ENCODE results near the gene FLNC. TPM values are rescaled to one million over a fixed set of nuclear protein-coding genes. Genes with fewer than 3 reads are reported as not detected.

The FLNC gene
- polyA plus RNA-seq, 1 donor from 2014 or later = 0.36 TPM

DNA sequence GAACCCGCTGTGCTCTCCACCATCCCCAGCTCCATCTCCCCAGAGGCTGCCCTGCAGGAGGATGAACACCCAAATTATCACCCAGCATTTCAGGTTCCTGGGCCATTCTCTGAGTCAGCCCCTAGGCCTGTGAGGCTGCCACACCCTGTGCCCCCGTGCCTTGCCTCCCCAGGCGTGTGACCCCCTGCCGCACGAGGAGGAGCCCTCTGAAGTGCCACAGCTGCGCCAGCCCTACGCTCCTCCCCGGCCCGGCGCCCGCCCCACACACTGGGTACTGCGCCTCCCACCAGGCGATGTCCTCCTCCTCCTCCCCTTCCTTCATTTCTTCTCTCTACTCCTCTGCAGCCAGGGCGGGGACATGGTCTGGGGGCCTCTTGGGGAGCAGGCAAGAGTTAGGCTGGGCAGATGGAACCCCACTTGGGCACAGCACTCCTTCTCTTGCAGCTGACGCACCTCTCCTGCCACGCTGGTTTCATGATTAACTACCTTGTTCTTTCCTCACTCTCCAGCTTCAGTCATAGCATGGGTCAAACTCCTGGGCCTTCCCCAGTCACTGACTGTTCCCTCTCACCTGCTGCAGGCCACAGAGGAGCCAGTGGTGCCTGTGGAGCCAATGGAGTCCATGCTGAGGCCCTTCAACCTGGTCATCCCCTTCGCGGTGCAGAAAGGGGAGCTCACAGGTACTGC is 19.7 kb downstream of the FLNC start:
- Histone ChIP-seq H3K9me3 (ENCODE audit: low read length) (no peaks in the 10 kb centered on the region), H3K4me3 (ENCODE audit: low read length) (no peak overlapping the region), H3K9ac (ENCODE audit: low read length) (no peak overlapping the region), H3F3A (ENCODE audit: insufficient read depth, low read length, poor library complexity, severe bottlenecking) (no peaks in the 10 kb centered on the region), H3K9me2 (ENCODE audit: insufficient read depth, low read length) (no peaks in the 10 kb centered on the region), H3K27me3 (ENCODE audit: insufficient read depth, low read depth, low read length) (no peaks in the 10 kb centered on the region), H3K4me2 (ENCODE audit: low read length) (no peak overlapping the region), H3K79me2 (replicated peaks; ENCODE audit: insufficient read depth, low read length) (no peaks in the 10 kb centered on the region), H2AFZ (ENCODE audit: low read depth, low read length) (no peak overlapping the region), H4K20me1 (ENCODE audit: insufficient read depth) (no peaks in the 10 kb centered on the region), H3K36me3 (ENCODE audit: insufficient read depth, low read length) (no peaks in the 10 kb centered on the region), H3K27ac (ENCODE audit: low read length) (no peak overlapping the region)
- TF ChIP-seq POLR2AphosphoS5 (IDR thresholded peaks at IDR 0.05) = no peak
- no peak for TF ChIP-seq TAF1 (IDR thresholded peaks at IDR 0.05; ENCODE audit: low read depth)
- TF ChIP-seq RAD21 (conservative IDR thresholded peaks at IDR 0.05) = no peak
- no peak for TF ChIP-seq EZH2 (IDR thresholded peaks at IDR 0.05; ENCODE audit: borderline replicate concordance, insufficient read depth, low read length, poor library complexity, severe bottlenecking)
- no peak for TF ChIP-seq EP300 (conservative IDR thresholded peaks at IDR 0.05; ENCODE audit: poor library complexity, severe bottlenecking)
- no peak for TF ChIP-seq SMC3 (conservative IDR thresholded peaks at IDR 0.05; ENCODE audit: poor library complexity)
- TF ChIP-seq MXI1 (conservative IDR thresholded peaks at IDR 0.05; ENCODE audit: poor library complexity, severe bottlenecking) = no peak
- TF ChIP-seq, protein P1, sequence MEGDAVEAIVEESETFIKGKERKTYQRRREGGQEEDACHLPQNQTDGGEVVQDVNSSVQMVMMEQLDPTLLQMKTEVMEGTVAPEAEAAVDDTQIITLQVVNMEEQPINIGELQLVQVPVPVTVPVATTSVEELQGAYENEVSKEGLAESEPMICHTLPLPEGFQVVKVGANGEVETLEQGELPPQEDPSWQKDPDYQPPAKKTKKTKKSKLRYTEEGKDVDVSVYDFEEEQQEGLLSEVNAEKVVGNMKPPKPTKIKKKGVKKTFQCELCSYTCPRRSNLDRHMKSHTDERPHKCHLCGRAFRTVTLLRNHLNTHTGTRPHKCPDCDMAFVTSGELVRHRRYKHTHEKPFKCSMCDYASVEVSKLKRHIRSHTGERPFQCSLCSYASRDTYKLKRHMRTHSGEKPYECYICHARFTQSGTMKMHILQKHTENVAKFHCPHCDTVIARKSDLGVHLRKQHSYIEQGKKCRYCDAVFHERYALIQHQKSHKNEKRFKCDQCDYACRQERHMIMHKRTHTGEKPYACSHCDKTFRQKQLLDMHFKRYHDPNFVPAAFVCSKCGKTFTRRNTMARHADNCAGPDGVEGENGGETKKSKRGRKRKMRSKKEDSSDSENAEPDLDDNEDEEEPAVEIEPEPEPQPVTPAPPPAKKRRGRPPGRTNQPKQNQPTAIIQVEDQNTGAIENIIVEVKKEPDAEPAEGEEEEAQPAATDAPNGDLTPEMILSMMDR (IDR thresholded peaks at IDR 0.05; ENCODE audit: poor library complexity, severe bottlenecking) = no peak
- TF ChIP-seq, protein P2, sequence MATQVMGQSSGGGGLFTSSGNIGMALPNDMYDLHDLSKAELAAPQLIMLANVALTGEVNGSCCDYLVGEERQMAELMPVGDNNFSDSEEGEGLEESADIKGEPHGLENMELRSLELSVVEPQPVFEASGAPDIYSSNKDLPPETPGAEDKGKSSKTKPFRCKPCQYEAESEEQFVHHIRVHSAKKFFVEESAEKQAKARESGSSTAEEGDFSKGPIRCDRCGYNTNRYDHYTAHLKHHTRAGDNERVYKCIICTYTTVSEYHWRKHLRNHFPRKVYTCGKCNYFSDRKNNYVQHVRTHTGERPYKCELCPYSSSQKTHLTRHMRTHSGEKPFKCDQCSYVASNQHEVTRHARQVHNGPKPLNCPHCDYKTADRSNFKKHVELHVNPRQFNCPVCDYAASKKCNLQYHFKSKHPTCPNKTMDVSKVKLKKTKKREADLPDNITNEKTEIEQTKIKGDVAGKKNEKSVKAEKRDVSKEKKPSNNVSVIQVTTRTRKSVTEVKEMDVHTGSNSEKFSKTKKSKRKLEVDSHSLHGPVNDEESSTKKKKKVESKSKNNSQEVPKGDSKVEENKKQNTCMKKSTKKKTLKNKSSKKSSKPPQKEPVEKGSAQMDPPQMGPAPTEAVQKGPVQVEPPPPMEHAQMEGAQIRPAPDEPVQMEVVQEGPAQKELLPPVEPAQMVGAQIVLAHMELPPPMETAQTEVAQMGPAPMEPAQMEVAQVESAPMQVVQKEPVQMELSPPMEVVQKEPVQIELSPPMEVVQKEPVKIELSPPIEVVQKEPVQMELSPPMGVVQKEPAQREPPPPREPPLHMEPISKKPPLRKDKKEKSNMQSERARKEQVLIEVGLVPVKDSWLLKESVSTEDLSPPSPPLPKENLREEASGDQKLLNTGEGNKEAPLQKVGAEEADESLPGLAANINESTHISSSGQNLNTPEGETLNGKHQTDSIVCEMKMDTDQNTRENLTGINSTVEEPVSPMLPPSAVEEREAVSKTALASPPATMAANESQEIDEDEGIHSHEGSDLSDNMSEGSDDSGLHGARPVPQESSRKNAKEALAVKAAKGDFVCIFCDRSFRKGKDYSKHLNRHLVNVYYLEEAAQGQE (IDR thresholded peaks at IDR 0.05; ENCODE audit: borderline replicate concordance) = no peak

DNA sequence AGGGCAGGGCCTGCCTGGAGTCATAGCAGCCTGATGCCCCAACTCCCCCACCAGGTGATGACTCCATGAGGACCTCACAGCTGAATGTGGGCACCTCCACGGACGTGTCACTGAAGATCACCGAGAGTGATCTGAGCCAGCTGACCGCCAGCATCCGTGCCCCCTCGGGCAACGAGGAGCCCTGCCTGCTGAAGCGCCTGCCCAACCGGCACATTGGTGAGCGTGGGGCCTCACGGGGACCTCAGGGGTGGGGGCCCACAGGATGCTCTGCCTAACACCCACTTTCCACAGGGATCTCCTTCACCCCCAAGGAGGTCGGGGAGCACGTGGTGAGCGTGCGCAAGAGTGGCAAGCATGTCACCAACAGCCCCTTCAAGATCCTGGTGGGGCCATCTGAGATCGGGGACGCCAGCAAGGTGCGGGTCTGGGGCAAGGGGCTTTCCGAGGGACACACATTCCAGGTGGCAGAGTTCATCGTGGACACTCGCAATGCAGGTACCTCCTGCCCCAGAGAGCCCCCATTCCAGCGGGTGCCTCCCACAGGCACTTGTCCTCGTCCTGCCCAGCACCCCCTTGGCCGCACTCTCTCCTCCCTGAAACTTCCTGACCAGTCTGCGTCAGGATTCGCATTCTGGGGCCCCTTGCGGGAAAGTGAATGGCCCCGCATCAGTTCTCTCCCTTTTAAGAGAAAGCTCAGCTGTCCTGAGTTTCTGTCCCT is 22.5 kb downstream of the FLNC start:
- no peaks in the 10 kb centered on the region for H3F3A ChIP-seq (ENCODE audit: insufficient read depth, low read length, poor library complexity, severe bottlenecking)
- H3K9me2 ChIP-seq (ENCODE audit: insufficient read depth, low read length) = no peaks in the 10 kb centered on the region
- no peaks in the 10 kb centered on the region for H3K36me3 ChIP-seq (ENCODE audit: insufficient read depth, low read length)
- no peaks in the 10 kb centered on the region for H4K20me1 ChIP-seq (ENCODE audit: insufficient read depth)
- no peak overlapping the region for H3K4me3 ChIP-seq (ENCODE audit: low read length)
- H3K79me2 ChIP-seq (replicated peaks; ENCODE audit: insufficient read depth, low read length) = no peaks in the 10 kb centered on the region
- TF ChIP-seq MXI1 (conservative IDR thresholded peaks at IDR 0.05; ENCODE audit: poor library complexity, severe bottlenecking) (no peak), EZH2 (IDR thresholded peaks at IDR 0.05; ENCODE audit: borderline replicate concordance, insufficient read depth, low read length, poor library complexity, severe bottlenecking) (no peak)
- TF ChIP-seq, protein P1 (IDR thresholded peaks at IDR 0.05; ENCODE audit: poor library complexity, severe bottlenecking) = no peak
- H2AFZ ChIP-seq (ENCODE audit: low read depth, low read length) = no peak overlapping the region
- H3K9ac ChIP-seq (ENCODE audit: low read length) = no peak overlapping the region
- H3K9me3 ChIP-seq (ENCODE audit: low read length) = no peaks in the 10 kb centered on the region
- no peak overlapping the region for H3K4me2 ChIP-seq (ENCODE audit: low read length)
- no peak overlapping the region for H3K27ac ChIP-seq (ENCODE audit: low read length)
- no peaks in the 10 kb centered on the region for H3K27me3 ChIP-seq (ENCODE audit: insufficient read depth, low read depth, low read length)
